ENCODE measurements around the gene TSPAN2.

The TSPAN2 gene

DNA sequence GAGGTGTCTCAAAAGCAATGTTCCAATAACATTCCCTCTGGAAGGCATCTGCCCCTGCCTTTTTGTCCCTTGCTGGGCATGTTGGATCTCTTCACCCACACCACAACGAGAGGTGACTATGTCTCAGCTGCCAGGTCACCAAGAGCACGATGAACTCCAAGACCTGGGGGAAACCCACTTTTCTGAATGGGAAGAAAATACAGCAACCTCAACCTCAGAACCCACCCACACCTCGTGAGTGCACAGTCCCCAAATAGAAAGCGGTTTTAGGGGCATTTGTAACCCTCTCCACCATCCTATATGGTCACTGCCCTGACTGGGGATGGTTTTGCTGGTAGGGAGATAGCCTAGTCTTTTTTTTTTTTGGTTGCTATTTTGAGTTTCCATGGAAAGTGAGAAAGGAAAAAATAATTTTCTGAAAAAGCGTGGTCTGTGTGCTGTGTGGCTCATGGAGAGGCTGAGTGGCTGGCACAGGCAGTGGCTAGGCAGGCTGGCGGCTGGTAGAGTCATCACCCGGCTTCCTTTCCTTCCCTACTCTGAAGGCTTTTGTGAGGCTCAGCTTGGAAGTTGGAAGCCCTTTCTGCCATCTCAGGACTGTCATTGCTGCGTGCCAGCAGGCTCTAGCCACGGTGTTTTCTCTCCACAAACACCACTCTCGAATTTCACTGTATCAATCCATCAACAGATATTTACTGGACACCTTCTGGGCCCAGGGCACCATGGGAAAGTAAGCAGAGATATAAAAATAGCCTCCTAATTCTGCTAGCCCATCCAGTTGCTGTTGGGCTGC lies 15.8 kb downstream of the TSPAN2 start:
- Histone ChIP-seq H3K27me3 (ENCODE audit: control insufficient read depth, insufficient read depth, low read length) (peaks cover 27% of the 10 kb centered on the region), H3K9me3 (replicated peaks; ENCODE audit: low read length) (no peaks in the 10 kb centered on the region), H3K4me3 (ENCODE audit: low read length) (no peak overlapping the region), H3K4me2 (ENCODE audit: low read length) (no peak overlapping the region), H3K9ac (ENCODE audit: low read depth, low read length) (no peak overlapping the region), H3K4me1 (ENCODE audit: control insufficient read depth, insufficient read depth, low read length) (peaks cover 13% of the 10 kb centered on the region), H3K36me3 (ENCODE audit: insufficient read depth, low read length) (no peaks in the 10 kb centered on the region)

GRCh38 chr1:115071012-115071664 lies 18.2 kb downstream of the TSPAN2 start:
- Histone ChIP-seq H3K36me3 (ENCODE audit: insufficient read depth, low read length) (no peaks in the 10 kb centered on the region), H3K4me3 (ENCODE audit: low read length) (no peak overlapping the region), H3K4me1 (ENCODE audit: control insufficient read depth, insufficient read depth, low read length) (peaks cover 24% of the 10 kb centered on the region), H3K27me3 (ENCODE audit: control insufficient read depth, insufficient read depth, low read length) (peaks cover 27% of the 10 kb centered on the region), H3K4me2 (ENCODE audit: low read length) (no peak overlapping the region), H3K9me3 (replicated peaks; ENCODE audit: low read length) (no peaks in the 10 kb centered on the region), H3K9ac (ENCODE audit: low read depth, low read length) (no peak overlapping the region)

DNA sequence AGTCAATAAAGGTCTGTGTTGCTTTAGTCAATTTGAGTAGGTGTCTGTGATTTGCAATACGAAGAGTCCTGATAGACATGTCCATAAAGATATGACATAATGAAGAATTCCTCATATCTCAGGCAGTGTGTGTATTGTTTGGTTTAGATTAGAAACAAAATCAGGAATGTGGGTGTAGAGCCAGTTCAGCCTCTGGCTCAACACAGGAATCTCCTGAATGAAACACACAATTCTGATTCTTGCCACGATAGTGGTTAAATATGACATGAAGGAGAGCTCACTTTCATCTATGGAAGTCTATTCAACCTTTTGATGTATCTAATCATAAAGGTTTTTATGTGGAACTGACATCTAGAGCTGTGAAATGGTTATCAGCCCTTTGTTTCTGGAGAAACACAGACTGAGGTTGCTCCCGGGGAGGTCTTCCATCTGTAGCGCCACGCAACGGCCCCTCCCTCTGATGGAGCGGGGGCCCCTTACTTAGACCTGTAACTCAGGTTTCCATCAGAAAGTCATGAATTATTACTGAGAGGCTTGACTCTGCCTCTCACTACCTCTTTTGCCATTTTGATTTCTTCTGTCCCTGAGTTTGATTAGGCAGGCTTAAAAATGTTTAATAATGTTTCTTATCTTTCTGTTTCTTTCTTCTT lies 19.5 kb downstream of the TSPAN2 start:
- no peaks in the 10 kb centered on the region for H3K36me3 ChIP-seq (ENCODE audit: insufficient read depth, low read length)
- no peak overlapping the region for H3K4me2 ChIP-seq (ENCODE audit: low read length)
- no peak overlapping the region for H3K9ac ChIP-seq (ENCODE audit: low read depth, low read length)
- H3K4me1 ChIP-seq (ENCODE audit: control insufficient read depth, insufficient read depth, low read length) = peaks cover 24% of the 10 kb centered on the region
- peaks cover 15% of the 10 kb centered on the region for H3K27me3 ChIP-seq (ENCODE audit: control insufficient read depth, insufficient read depth, low read length)
- H3K4me3 ChIP-seq (ENCODE audit: low read length) = no peak overlapping the region
- no peaks in the 10 kb centered on the region for H3K9me3 ChIP-seq (replicated peaks; ENCODE audit: low read length)

DNA sequence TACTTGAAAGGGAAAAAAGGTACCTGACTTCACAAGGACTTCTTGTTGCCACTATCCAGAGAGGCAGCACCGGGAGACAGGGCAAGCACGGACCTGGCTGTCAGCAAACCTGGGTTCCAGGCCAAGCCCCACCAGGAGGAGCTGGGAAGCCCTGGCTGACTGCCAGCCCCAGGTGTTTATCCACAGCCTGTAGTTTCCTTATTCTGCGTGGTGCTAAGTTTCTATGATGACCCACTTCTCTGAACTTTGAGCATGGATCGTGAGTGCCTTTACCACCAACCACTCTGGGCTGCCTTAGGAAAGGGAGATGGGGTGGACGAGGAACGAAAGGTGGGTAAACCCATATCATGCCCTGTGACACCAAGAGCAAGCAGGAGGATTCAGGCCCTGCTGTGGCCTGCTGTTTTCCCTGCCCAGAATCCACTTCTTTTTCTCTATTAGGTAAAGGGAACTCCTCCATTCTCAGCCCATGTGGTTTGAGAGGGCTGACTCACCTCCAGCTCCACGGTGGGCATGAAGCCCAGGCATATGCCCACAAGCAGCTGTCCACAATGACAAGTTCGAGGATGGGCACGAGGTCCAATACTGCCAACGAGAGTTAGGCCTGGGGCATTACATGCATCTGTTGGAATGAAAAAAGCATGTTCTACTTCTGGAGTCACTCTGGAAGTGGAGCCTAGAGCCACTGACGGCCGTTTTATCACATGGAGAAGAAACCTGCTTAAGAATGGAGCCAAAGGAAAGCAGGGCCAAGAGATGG lies 20.3 kb downstream of the TSPAN2 start:
- no peak overlapping the region for H3K9ac ChIP-seq (ENCODE audit: low read depth, low read length)
- H3K4me2 ChIP-seq (ENCODE audit: low read length) = no peak overlapping the region
- H3K4me1 ChIP-seq (ENCODE audit: control insufficient read depth, insufficient read depth, low read length) = peaks cover 24% of the 10 kb centered on the region
- H3K36me3 ChIP-seq (ENCODE audit: insufficient read depth, low read length) = no peaks in the 10 kb centered on the region
- H3K4me3 ChIP-seq (ENCODE audit: low read length) = no peak overlapping the region
- H3K9me3 ChIP-seq (replicated peaks; ENCODE audit: low read length) = no peaks in the 10 kb centered on the region
- H3K27me3 ChIP-seq (ENCODE audit: control insufficient read depth, insufficient read depth, low read length) = peaks cover 7% of the 10 kb centered on the region

DNA sequence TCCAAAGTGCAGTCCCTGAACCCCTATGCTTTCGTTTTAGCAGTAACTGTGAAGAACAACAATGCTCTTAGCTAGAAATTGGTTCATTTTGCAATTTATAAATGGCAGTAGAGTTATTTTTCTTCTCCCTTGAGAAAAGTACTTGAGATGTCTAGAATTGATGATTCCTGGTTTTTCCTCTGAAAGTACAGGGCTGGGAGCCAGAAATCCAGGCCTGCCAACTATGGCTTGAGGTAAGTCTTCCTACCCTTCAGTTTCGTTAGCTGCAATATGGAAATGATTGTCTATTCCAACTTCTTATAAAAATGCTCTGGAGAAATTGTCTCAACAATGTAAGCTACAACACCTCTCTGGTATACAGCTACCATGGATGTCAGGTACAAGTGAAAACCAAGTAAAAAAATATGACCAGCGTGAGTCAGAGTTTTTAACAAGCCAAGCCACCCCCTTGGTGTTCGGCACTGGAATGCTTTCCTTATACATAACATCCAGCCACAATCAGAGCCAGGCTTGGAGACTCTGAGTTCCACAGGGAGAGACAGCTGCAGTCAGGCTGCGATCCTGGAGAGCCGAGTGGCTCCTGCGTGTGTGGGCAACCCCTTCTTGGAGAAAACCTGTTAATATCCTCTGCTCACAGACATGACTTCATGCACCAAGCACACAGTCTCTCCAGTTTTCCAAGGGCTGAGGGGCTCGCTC lies 22.0 kb downstream of the TSPAN2 start:
- H3K4me1 ChIP-seq (ENCODE audit: control insufficient read depth, insufficient read depth, low read length) = peaks cover 29% of the 10 kb centered on the region
- H3K4me2 ChIP-seq (ENCODE audit: low read length) = no peak overlapping the region
- no peaks in the 10 kb centered on the region for H3K36me3 ChIP-seq (ENCODE audit: insufficient read depth, low read length)
- no peak overlapping the region for H3K9ac ChIP-seq (ENCODE audit: low read depth, low read length)
- no peaks in the 10 kb centered on the region for H3K27me3 ChIP-seq (ENCODE audit: control insufficient read depth, insufficient read depth, low read length)
- H3K9me3 ChIP-seq (replicated peaks; ENCODE audit: low read length) = no peaks in the 10 kb centered on the region
- no peak overlapping the region for H3K4me3 ChIP-seq (ENCODE audit: low read length)

DNA sequence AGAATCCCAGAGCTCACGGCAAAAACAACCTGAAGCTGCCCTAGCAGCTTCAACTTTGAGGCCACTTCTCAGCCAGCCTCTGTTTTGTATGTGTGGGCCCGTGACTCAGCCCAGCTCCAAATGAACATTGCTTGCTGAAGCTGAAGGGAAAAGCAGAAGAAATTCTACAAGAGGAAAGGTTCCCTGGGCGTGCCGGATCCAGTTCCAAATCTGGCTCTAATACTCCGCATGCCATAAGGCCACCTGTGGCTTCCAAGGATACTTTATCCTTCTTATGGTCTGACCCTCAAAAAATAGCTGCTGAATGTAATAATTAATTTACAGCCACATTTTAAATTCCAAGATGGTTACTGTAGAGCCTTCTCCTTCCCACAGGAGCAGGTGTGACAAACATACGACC lies 24.3 kb downstream of the TSPAN2 start:
- peaks cover 33% of the 10 kb centered on the region for H3K4me1 ChIP-seq (ENCODE audit: control insufficient read depth, insufficient read depth, low read length)
- no peak overlapping the region for H3K4me2 ChIP-seq (ENCODE audit: low read length)
- no peak overlapping the region for H3K4me3 ChIP-seq (ENCODE audit: low read length)
- H3K9me3 ChIP-seq (replicated peaks; ENCODE audit: low read length) = no peaks in the 10 kb centered on the region
- no peak overlapping the region for H3K9ac ChIP-seq (ENCODE audit: low read depth, low read length)
- no peaks in the 10 kb centered on the region for H3K27me3 ChIP-seq (ENCODE audit: control insufficient read depth, insufficient read depth, low read length)
- H3K36me3 ChIP-seq (ENCODE audit: insufficient read depth, low read length) = no peaks in the 10 kb centered on the region

DNA sequence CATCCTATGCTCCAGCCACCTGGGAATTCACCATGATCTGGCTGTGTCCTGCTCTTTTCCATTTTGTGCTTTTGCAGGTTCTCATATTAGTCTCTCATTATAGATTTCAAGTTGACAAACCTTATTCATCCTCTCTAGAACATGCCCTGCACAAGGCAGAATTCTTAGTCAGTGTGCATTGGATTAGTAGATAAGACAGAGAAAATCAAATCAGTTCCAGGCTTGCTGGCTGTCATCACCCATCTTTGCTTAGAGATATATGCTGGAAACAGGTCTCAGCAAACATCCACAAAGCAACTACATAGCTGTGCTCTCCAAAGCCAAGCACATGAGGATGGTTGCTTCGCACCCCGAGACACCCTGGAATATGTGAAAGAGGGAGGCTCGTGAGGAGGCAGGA lies 24.8 kb downstream of the TSPAN2 start:
- no peaks in the 10 kb centered on the region for H3K27me3 ChIP-seq (ENCODE audit: control insufficient read depth, insufficient read depth, low read length)
- H3K36me3 ChIP-seq (ENCODE audit: insufficient read depth, low read length) = no peaks in the 10 kb centered on the region
- H3K9ac ChIP-seq (ENCODE audit: low read depth, low read length) = no peak overlapping the region
- no peaks in the 10 kb centered on the region for H3K9me3 ChIP-seq (replicated peaks; ENCODE audit: low read length)
- no peak overlapping the region for H3K4me2 ChIP-seq (ENCODE audit: low read length)
- no peak overlapping the region for H3K4me3 ChIP-seq (ENCODE audit: low read length)
- H3K4me1 ChIP-seq (ENCODE audit: control insufficient read depth, insufficient read depth, low read length) = peaks cover 28% of the 10 kb centered on the region

GRCh38 chr1:115063228-115063901 lies 25.9 kb downstream of the TSPAN2 start:
- H3K4me3 ChIP-seq (ENCODE audit: low read length) = no peak overlapping the region

GRCh38 chr1:115062542-115063004 lies 26.7 kb downstream of the TSPAN2 start:
- Histone ChIP-seq H3K36me3 (ENCODE audit: insufficient read depth, low read length) (no peaks in the 10 kb centered on the region), H3K9me3 (replicated peaks; ENCODE audit: low read length) (no peaks in the 10 kb centered on the region), H3K4me2 (ENCODE audit: low read length) (peak overlapping the region; percentile 15), H3K4me3 (ENCODE audit: low read length) (no peak overlapping the region), H3K27me3 (ENCODE audit: control insufficient read depth, insufficient read depth, low read length) (no peaks in the 10 kb centered on the region), H3K4me1 (ENCODE audit: control insufficient read depth, insufficient read depth, low read length) (peaks cover 11% of the 10 kb centered on the region), H3K9ac (ENCODE audit: low read depth, low read length) (no peak overlapping the region)

More at GRCh38 chr1:115063228-115063901, 25.9 kb downstream of the TSPAN2 start:
- Histone ChIP-seq H3K4me2 (ENCODE audit: low read length) (no peak overlapping the region), H3K4me1 (ENCODE audit: control insufficient read depth, insufficient read depth, low read length) (peaks cover 19% of the 10 kb centered on the region), H3K9me3 (replicated peaks; ENCODE audit: low read length) (no peaks in the 10 kb centered on the region), H3K9ac (ENCODE audit: low read depth, low read length) (no peak overlapping the region), H3K27me3 (ENCODE audit: control insufficient read depth, insufficient read depth, low read length) (no peaks in the 10 kb centered on the region), H3K36me3 (ENCODE audit: insufficient read depth, low read length) (no peaks in the 10 kb centered on the region)

DNA sequence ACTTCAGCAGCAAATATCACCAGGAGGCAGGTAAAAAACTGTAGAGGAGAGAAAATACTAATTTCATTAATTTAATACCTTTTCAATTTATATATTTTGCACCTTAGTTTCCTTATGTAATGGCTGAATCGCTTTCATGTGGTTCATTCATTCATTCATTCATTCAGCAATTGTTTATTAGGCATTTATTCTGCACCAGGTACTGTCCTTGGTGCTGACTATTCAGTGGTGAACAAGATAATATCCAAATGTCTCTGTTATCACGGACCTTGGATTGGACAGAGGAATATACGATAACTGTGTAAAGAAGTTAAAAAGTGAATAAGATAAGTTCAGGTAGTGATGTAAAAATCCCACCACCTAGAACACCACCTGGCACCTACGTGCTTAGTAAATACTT lies 28.8 kb downstream of the TSPAN2 start:
- no peaks in the 10 kb centered on the region for H3K27me3 ChIP-seq (ENCODE audit: control insufficient read depth, insufficient read depth, low read length)
- no peaks in the 10 kb centered on the region for H3K36me3 ChIP-seq (ENCODE audit: insufficient read depth, low read length)
- no peak overlapping the region for H3K9ac ChIP-seq (ENCODE audit: low read depth, low read length)
- no peak overlapping the region for H3K4me2 ChIP-seq (ENCODE audit: low read length)
- no peaks in the 10 kb centered on the region for H3K9me3 ChIP-seq (replicated peaks; ENCODE audit: low read length)
- H3K4me3 ChIP-seq (ENCODE audit: low read length) = no peak overlapping the region
- H3K4me1 ChIP-seq (ENCODE audit: control insufficient read depth, insufficient read depth, low read length) = peaks cover 15% of the 10 kb centered on the region
